ENCODE measurements around the gene CDK5RAP2.
"Not testable (repeated sequence)": the region's sequence is repeated elsewhere in the genome, so short reads cannot be mapped to it uniquely, and the experiment has no call there.

The CDK5RAP2 gene

DNA sequence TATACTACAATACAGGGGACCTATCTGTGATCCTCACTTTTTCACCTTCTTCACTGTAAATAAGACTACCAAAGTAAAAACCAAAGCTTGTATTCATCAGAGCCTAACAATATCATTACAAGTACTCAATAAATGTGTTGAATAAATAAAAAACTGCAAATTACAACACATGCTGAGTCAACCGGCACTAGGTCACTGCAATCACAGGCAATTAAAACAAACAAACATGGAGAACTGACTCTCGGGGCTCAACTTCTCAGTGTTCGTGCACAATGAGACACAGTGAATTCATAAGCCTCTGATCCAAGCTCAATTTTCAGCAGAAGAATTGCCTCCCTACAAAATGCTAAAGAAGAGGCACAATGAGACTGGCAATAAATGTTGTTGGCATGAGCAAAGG lies 69.2 kb downstream of the CDK5RAP2 start:
- DNase-seq = no peak

GRCh38 chr9:120507936-120508510 lies 71.9 kb downstream of the CDK5RAP2 start:
- DNase-seq = no peak

DNA sequence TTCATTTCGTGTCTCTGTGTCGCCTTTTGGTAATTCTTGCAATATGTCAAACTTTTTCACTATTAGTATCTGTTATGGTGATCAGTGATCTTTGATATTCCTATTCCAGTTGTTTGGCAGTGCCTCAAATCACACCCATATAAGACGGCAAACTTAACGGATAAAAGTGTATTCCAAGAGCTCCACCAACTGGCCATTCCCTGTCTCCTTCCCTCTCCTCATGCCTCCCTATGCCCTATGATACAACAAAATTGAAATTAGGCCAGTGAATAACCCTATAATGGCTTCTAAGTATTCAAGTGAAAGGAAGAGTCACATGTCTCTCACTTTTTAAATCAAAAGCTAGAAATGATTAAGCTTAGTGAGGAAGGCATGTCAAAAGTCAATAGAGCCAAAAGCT lies 74.8 kb downstream of the CDK5RAP2 start:
- DNase-seq = no peak

DNA sequence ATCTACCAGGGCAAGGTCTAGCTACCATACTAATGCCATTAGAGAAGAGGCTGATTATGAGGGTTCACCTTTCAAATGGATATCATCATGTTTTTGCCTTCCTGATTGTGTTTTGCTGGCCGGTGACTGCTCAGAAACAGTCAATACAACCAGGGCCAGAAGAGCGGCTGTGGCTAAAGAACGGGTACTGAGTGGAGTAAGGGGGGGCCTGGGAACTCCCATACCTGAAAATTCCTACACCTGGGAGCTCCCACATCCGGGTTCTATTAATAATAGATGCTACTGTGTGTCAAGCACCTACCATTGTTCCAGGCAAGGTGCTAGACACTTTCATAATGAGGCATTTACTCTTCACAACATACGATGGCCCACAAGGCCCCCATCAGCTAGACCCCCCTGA lies 79.2 kb downstream of the CDK5RAP2 start:
- no peak for DNase-seq

DNA sequence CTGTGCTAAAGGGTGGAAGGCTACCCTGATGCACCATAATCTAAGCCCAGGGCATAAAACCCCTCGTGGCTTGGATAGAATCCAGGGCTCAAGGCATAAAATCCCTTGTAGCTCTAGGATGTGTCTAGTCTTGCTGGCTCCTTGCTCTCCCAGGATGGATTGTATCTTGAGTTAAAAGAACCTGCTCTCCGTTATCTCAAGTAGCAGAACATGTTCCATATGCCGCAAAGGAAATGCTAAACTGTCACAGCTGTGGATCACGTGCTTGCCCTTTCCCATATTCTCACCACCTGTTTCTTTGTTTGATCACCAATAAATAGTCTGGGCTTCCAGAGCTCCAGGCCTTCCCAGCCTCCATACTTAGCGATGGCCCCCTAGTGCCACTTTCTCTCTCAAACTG lies 82.1 kb downstream of the CDK5RAP2 start:
- not testable (repeated sequence) for DNase-seq

GRCh38 chr9:120496438-120496837 lies 83.5 kb downstream of the CDK5RAP2 start:
- not testable (repeated sequence) for DNase-seq

- peak; percentile 84 for DNase-seq
Observed at GRCh38 chr9:120490888-120491595, 88.9 kb downstream of the CDK5RAP2 start.

GRCh38 chr9:120486835-120487234 lies 93.1 kb downstream of the CDK5RAP2 start:
- no peak for DNase-seq

- no peak for DNase-seq
Observed at GRCh38 chr9:120486347-120486746, 93.6 kb downstream of the CDK5RAP2 start.

DNA sequence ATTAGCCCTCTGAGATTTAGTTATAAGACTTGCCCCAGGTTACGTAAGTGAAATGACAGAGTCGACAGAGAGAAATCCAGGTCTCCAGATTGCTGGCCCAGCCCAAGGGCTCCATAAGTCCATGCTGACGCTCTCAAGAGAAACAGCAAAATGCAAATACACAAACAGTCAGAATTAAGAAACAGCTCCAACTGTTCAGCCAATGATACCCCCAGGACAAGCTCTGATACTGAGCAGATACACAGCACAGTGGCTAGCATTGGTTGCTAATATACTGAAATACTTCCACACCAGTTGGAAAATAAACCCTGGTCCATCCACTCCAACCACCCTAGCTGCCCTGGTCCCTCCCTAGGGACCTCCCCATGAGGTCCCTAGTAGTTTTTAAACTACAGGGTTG lies 94.2 kb downstream of the CDK5RAP2 start:
- no peak for DNase-seq

GRCh38 chr9:120484162-120484561 lies 95.8 kb downstream of the CDK5RAP2 start:
- DNase-seq = no peak

- DNase-seq = no peak
Observed at GRCh38 chr9:120482424-120483186, 97.4 kb downstream of the CDK5RAP2 start.

DNA sequence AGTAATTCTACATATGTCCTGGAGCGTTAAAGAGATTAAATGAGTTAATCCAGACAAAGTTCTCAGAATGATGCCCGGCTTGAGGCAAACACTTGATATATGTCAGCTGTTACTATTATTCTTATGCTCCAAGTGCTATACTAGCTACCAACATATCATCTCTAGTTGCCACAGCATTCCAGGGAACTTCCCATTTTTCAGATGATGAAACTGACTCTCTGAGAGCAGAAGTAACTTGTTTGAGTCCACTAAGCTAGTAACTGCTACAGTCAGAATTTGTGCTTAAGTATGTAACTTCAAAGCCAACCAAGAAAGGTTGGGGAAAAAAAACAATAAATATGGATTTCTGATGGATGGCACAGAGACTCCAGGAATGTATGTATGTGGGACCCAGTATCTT lies 98.1 kb downstream of the CDK5RAP2 start:
- DNase-seq = peak; percentile 85

DNA sequence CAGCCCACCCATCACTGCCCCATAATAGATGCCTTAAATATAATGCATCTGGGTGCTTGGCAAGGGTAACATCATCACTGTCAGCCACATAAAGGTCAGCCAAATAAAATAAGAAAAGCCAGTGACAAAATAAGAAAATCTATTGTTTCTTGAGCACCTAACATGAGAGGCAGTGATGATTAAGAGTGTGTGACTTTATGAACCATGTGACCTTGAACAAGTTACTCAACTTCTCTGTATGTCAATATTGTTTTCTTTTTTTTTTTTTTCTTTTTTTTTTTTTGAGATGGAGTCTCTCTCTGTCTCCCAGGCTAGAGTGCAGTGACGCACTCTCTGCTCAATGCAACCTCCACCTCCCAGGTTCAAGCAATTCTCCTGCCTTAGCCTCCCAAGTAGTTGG lies 98.7 kb downstream of the CDK5RAP2 start:
- DNase-seq = peak; percentile 42

DNA sequence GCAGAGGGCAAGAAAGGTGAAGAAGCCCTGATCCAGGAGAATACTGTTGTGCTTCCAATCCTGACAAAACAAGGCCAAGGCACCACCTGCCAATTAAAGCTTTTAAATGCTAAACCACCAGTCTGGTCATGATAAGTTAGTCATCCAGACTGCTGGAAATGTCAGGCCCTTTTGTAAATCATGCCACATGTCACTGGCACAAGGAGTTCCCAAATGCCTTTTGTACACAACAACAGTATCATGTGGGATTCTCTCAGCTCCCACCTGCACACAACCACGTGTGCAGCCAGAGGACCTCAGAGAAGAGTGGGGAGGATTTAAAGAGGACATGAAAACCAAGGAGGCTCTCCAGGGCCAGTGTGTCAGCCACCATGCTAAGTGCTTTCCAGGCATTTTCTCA lies 99.3 kb downstream of the CDK5RAP2 start:
- peak; percentile 24 for DNase-seq

DNA sequence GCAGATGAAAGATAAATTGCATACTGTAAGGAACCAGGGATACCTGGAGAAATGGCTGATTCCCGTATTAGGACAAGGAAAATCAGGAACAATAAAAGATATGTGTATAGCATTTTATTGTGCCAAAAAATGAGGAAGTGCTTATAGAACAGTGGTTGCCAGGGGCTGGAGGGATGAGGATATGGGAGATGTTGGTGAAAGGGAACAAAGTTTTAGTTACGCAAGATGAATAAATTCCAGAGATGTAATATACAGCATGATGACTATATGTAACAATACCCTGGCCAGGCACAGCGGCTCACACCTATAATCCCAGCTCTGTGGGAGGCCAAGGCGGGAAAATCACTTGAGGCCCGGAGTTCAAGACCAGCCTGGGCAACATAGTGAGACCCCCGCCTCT lies 101.8 kb downstream of the CDK5RAP2 start:
- DNase-seq = peak; percentile 79

DNA sequence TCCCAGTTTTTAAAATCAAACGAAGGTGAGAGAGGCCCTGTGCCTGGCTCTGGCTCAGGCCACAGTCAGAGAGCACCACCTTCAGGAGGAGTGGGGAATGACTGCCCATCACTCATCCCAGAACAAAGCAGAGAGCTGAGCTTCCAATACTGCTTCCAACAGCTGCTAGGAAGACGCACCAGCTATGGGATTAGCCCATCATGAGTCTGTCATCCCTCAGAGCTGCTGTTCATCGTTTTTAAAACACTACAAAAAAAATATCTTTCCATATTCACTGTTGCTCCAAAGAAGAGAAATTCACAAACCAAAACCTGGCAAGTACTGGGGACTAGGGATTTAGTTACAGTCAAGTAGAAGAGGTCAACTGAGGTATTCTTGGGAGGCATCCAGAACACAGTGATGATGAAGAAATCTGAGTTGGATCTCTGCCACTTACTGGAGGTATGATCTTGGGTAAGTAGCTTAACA lies 102.4 kb downstream of the CDK5RAP2 start:
- DNase-seq = peak; percentile 48

GRCh38 chr9:120475341-120475740 lies 104.6 kb downstream of the CDK5RAP2 start:
- peak; percentile 17 for DNase-seq

DNA sequence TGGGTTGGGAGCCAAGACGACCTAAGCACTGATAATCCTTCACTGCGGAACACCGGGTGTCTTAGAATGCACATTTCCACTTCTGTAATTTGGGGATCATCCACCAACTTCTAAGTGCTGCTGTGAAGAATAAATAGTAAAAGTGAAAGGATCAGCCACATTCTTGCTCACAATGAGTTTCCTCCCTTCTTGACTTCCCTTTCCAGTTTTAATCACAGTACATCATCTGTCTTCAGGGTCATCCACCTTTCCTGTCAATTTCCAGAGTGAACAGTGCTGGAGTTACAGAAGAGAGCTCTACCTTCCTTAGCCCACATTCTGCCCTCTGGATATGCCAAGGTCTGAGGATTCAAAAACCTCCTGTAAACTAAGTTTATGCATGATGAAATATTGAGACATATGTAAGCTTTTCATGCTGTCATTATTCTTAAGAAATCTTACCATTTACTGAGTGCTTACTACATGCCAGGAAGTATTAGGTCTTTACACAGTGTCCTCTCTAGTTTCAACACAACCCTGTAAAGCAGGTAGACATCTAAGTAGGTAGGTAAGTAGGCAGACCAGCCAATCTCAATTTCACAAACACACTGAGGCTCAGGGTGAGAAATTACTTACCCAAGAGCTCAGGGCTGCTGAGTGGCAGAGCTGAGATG lies 105.2 kb downstream of the CDK5RAP2 start:
- peak; percentile 85 for DNase-seq

DNA sequence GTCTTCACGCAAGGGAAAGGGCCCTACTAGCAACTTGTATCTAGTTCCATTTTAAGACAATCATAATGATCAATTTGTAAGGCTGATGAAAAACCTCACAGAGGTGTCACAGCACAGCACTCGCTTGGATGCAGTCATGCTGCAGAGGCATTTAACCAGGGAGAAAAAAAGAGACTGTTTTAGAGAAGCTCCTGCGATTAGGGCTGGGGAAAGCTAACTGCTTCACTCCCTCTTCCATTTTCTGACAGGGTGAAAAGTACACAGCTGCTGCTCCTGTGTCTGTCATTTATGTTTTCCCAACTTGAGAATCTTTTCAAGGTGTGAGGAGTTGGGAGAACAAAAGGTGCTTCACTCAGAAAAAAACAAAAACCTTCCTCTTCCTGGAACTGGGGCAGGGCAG lies 106.4 kb downstream of the CDK5RAP2 start:
- DNase-seq = no peak

- DNase-seq = no peak
Observed at GRCh38 chr9:120465685-120466407, 114.1 kb downstream of the CDK5RAP2 start.

DNA sequence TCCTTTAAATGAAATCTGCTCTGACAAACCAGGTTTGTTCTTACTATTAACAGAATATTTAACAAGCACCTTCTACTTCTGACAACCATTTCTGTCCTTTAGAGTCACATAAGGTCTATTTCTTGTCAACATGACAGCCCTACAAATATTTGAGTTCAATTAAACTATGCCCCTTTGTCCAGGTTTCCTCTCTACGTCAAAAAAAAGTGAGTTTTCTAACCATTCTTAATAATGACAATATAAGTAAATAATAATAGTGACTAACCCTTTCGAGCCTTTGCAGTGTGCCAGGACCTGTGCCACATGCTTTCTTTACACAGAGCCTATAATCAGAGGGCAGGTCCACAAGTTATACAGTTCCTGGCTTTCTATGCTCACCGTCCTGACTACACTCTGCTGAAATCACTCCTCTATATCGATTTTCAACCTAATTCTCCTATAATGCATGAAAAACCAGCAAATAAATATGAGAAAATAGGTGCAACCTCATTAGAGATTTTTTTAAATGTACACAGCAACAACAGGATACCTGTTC lies 115.0 kb downstream of the CDK5RAP2 start:
- no peak for DNase-seq

All from inflammatory macrophage treated with lipopolysaccharide for 4 hours (primary cell).